H1 (cell line): Measurements from ENCODE around the gene AP5S1. TPM values are rescaled to one million over a fixed set of nuclear protein-coding genes. Genes with fewer than 3 reads are reported as not detected.
"Not testable (repeated sequence)": the region's sequence is repeated elsewhere in the genome, so short reads cannot be mapped to it uniquely, and the experiment has no call there.

Experiments used
- CTCF ChIA-PET: fragments of 300-600 bp; sonication (Branson Sonifier 250); formaldehyde crosslinking; loops from one replicate; lab custom pipeline; 2021; ENCODE audit not compliant: partially characterized antibody; lab: Charles Lee
- POLR2A ChIA-PET: fragments of 300-600 bp; sonication (Branson Sonifier 250); formaldehyde crosslinking; loops from one replicate; lab custom pipeline; 2021; ENCODE audit warnings: inconsistent platforms; ENCODE audit not compliant: partially characterized antibody; lab: Charles Lee
- DNase-seq, 2 experiments: peaks; one replicate each; pipeline versions ENCODE4 v3.0.0 to v3.0.0-alpha.2; 2010 to 2022; ENCODE audit warnings: low spot score in 2 of 2, low read depth in 1 of 2, mixed read lengths in 1 of 2
- FAIRE-seq: peaks from 2 replicates; lab custom pipeline; 2011; peaks lifted over from hg19 to GRCh38; lab: Jason Lieb, UNC
- H2AFZ ChIP-seq: 2 replicates; pipeline ENCODE4 v1.8.1; 2012; ENCODE audit warnings: low read length, inconsistent platforms
- H2AK5ac ChIP-seq: 2 replicates; pipeline ENCODE4 v1.6.1; 2013; ENCODE audit warnings: low read depth, low read length
- H2BK120ac ChIP-seq: replicated peaks from 2 replicates; pipeline ENCODE3; 2013; ENCODE audit warnings: low read depth, low read length, inconsistent platforms
- H2BK12ac ChIP-seq: 2 replicates; pipeline ENCODE4 v1.6.1; 2013; ENCODE audit warnings: low read depth, low read length
- H2BK15ac ChIP-seq: 2 replicates; pipeline ENCODE4 v1.6.1; 2013; ENCODE audit warnings: low read length
- H2BK20ac ChIP-seq: 2 replicates; pipeline ENCODE4 v1.6.1; 2013; ENCODE audit warnings: low read length
- H2BK5ac ChIP-seq: 2 replicates; pipeline ENCODE4 v1.6.1; 2013; ENCODE audit warnings: low read depth, low read length
- H3K14ac ChIP-seq: 2 replicates; pipeline ENCODE4 v1.6.1; 2013; ENCODE audit warnings: inconsistent platforms; ENCODE audit not compliant: insufficient read length
- H3K18ac ChIP-seq: 2 replicates; pipeline ENCODE4 v1.6.1; 2013; ENCODE audit warnings: low read length; ENCODE audit errors: extremely low read depth
- H3K23ac ChIP-seq: 2 replicates; pipeline ENCODE4 v1.6.1; 2013; ENCODE audit warnings: inconsistent platforms; ENCODE audit not compliant: insufficient read length
- H3K23me2 ChIP-seq: 2 replicates; pipeline ENCODE4 v1.6.1; 2013; ENCODE audit warnings: low read depth, low read length
- H3K27ac ChIP-seq: 2 replicates; pipeline ENCODE4 v1.6.1; 2011; ENCODE audit warnings: low read depth, low read length, inconsistent platforms
- H3K27me3 ChIP-seq, 4 experiments: replicated peaks in 1 of 4; 1 replicate in 1 of 4; 2 replicates in 3 of 4; pipeline versions ENCODE4 v1.6.1 to v1.8.1; 2011 to 2013; ENCODE audit warnings: low read length in 3 of 4, mild to moderate bottlenecking in 3 of 4, inconsistent platforms in 2 of 4, mixed read lengths in 2 of 4, moderate library complexity in 1 of 4; ENCODE audit not compliant: control insufficient read depth in 3 of 4, insufficient read depth in 3 of 4; ENCODE audit errors: extremely low read depth in 1 of 4
- H3K36me3 ChIP-seq, 4 experiments: 2 replicates each; pipeline versions ENCODE4 v1.6.1 to v1.8.1; 2011 to 2013; ENCODE audit warnings: mild to moderate bottlenecking in 4 of 4, low read length in 3 of 4, moderate library complexity in 2 of 4, control low read depth in 1 of 4, inconsistent platforms in 1 of 4; ENCODE audit not compliant: insufficient read depth in 4 of 4, control insufficient read depth in 2 of 4
- H3K4ac ChIP-seq: replicated peaks from 2 replicates; pipeline ENCODE3; 2013; ENCODE audit warnings: low read length, low read depth, mixed read lengths, inconsistent platforms; ENCODE audit not compliant: insufficient read length
- H3K4me1 ChIP-seq, 4 experiments: replicated peaks in 1 of 4; 1 replicate in 1 of 4; 2 replicates in 3 of 4; pipeline versions ENCODE4 v1.6.1 to v1.8.1; 2011 to 2013; ENCODE audit warnings: low read length in 3 of 4, inconsistent platforms in 2 of 4, mixed read lengths in 1 of 4; ENCODE audit not compliant: insufficient read depth in 4 of 4, control insufficient read depth in 3 of 4
- H3K4me2 ChIP-seq, 2 experiments: 2 replicates each; pipeline versions ENCODE4 v1.6.1 to v1.8.1; 2011 to 2013; ENCODE audit warnings: low read depth in 2 of 2, low read length in 2 of 2, control low read depth in 1 of 2, inconsistent platforms in 1 of 2, mild to moderate bottlenecking in 1 of 2; ENCODE audit not compliant: insufficient read depth in 1 of 2
- H3K4me3 ChIP-seq, 4 experiments: fragments of 200-600, 300-600 bp in 1 of 4; sonication (generic), shearing (Covaris generic), sonication (Bioruptor Twin) in 1 of 4; 2 replicates each; pipeline versions ENCODE4 v1.5.1 to v1.8.1; 2011 to 2016; ENCODE audit warnings: low read length in 4 of 4, low read depth in 3 of 4, control low read depth in 2 of 4, inconsistent platforms in 2 of 4, mild to moderate bottlenecking in 2 of 4, mixed read lengths in 1 of 4, moderate library complexity in 1 of 4; ENCODE audit not compliant: insufficient read depth in 2 of 4; ENCODE audit errors: extremely low read depth in 1 of 4
- H3K56ac ChIP-seq: replicated peaks from 2 replicates; pipeline ENCODE3; 2013; ENCODE audit warnings: low read depth, mild to moderate bottlenecking, mixed read lengths, low read length, inconsistent platforms; ENCODE audit not compliant: insufficient read length
- H3K79me1 ChIP-seq: 2 replicates; pipeline ENCODE4 v1.6.1; 2013; ENCODE audit warnings: low read depth, low read length, control low read depth
- H3K79me2 ChIP-seq, 2 experiments: 2 replicates each; pipeline versions ENCODE4 v1.6.1 to v1.8.1; 2012 to 2013; ENCODE audit warnings: low read length in 2 of 2, mild to moderate bottlenecking in 2 of 2, inconsistent platforms in 1 of 2; ENCODE audit not compliant: insufficient read depth in 2 of 2, control insufficient read depth in 1 of 2
- H3K9ac ChIP-seq, 4 experiments: replicated peaks in 1 of 4; 1 replicate in 1 of 4; 2 replicates in 3 of 4; pipeline versions ENCODE4 v1.6.1 to v1.8.1; 2011 to 2013; ENCODE audit warnings: low read depth in 3 of 4, low read length in 3 of 4, control low read depth in 2 of 4, mild to moderate bottlenecking in 2 of 4, moderate library complexity in 2 of 4, inconsistent platforms in 1 of 4; ENCODE audit errors: extremely low read depth in 1 of 4
- H3K9me3 ChIP-seq, 2 experiments: 2 replicates each; pipeline versions ENCODE4 v1.6.1 to v1.8.1; 2012 to 2013; ENCODE audit warnings: mild to moderate bottlenecking in 2 of 2, moderate library complexity in 2 of 2, control low read depth in 1 of 2, inconsistent platforms in 1 of 2, low read depth in 1 of 2, low read length in 1 of 2, mixed read lengths in 1 of 2; ENCODE audit not compliant: insufficient read depth in 2 of 2
- H4K20me1 ChIP-seq, 2 experiments: replicated peaks in 1 of 2; 2 replicates each; pipeline versions ENCODE3 to v1.8.1; 2011 to 2013; ENCODE audit warnings: inconsistent platforms in 2 of 2, low read length in 2 of 2, mild to moderate bottlenecking in 1 of 2; ENCODE audit not compliant: insufficient read depth in 2 of 2, control insufficient read depth in 1 of 2
- H4K5ac ChIP-seq: 2 replicates; pipeline ENCODE4 v1.6.1; 2013; ENCODE audit warnings: low read length, low read depth, mixed read lengths, inconsistent platforms; ENCODE audit not compliant: insufficient read length
- H4K8ac ChIP-seq: 2 replicates; pipeline ENCODE4 v1.8.0; 2013; ENCODE audit warnings: mild to moderate bottlenecking, moderate library complexity, low read length, inconsistent platforms; ENCODE audit not compliant: insufficient read depth; ENCODE audit errors: extremely low read depth
- H4K91ac ChIP-seq: replicated peaks from 2 replicates; pipeline ENCODE3; 2013; ENCODE audit warnings: low read length, mixed read lengths, inconsistent platforms; ENCODE audit not compliant: insufficient read length
- WGBS, 2 experiments: shearing (Covaris generic) in 1 of 2; methylation state at CpG; one replicate each; pipeline versions ENCODE4 v1.1.6 to v1.1.7; 2013 to 2015; ENCODE audit warnings: low lambda C conversion rate in 2 of 2, mixed read lengths in 2 of 2, inconsistent platforms in 1 of 2, low coverage in 1 of 2, missing lambda C conversion rate in 1 of 2; ENCODE audit not compliant: insufficient replicate concordance in 2 of 2, insufficient coverage in 1 of 2, insufficient read length in 1 of 2; ENCODE audit errors: extremely low coverage in 1 of 2, missing lambda C conversion rate in 1 of 2; 5-methylcytosine and 5-hydroxymethylcytosine counted together
- polyA plus RNA-seq, 7 experiments: library from polyadenylated mRNA; depleted of rRNA in 3 of 7; stranded (reverse) in 5 of 7; unstranded in 2 of 7; fragments of >200 nt in 5 of 7; fragments of 200-250 nt in 2 of 7; gene quantifications; 1 replicate in 5 of 7; 2 replicates in 1 of 7; 4 replicates in 1 of 7; pipeline versions ENCODE4 v1.2.1 to v1.2.3, GENCODE V29; 2011 to 2013; ENCODE audit warnings: missing spikeins in 2 of 7, mixed read lengths in 2 of 7
- total RNA-seq: library from RNA; stranded (reverse); fragmentation: NEBNext Ultra II Directional; extraction: Animal tissue kit (Norgen Biotek cat#: 25700); gene quantifications from 2 replicates; pipeline ENCODE4 v1.2.1, GENCODE V29; 2021

The AP5S1 gene
- total and polyA plus RNA-seq, 2 of the 8 experiments (the other 6 are each of a cell fraction or from before 2014, with no cell fraction given), result 3.3 to 3.7 TPM

DNA sequence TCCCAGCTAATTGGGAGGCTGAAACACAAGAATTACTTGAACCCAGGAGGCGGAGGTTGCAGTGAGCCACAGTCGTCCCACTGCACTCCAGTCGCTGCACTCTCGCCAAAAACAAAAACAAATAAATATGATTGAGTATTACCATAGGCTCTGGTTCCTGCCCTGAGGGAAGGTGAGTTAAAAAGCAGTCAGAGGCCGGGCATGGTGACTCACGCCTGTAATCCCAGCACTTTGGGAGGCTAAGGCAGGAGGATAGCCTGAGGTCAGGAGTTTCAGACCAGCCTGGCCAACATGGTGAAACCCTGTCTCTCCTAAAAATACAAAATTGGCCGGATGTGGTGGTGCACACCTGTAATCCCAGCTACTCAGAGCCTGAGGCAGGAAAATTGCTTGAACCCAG lies 19.9 kb downstream of the AP5S1 start:
- DNase-seq, H2AFZ ChIP-seq, H2AK5ac ChIP-seq, H3K23me2 ChIP-seq, H2BK120ac ChIP-seq, H4K20me1 ChIP-seq, H3K4me1 ChIP-seq, H2BK15ac ChIP-seq, H3K4me2 ChIP-seq, H3K9me3 ChIP-seq, H3K27me3 ChIP-seq, H3K4me3 ChIP-seq, H2BK5ac ChIP-seq, H3K18ac ChIP-seq, H3K79me1 ChIP-seq, H4K91ac ChIP-seq, H3K36me3 ChIP-seq, H2BK12ac ChIP-seq, H4K8ac ChIP-seq, H3K23ac ChIP-seq, H3K56ac ChIP-seq, H2BK20ac ChIP-seq, H3K79me2 ChIP-seq, H3K14ac ChIP-seq, POLR2A ChIA-PET, H3K9ac ChIP-seq, FAIRE-seq, H3K4ac ChIP-seq, H4K5ac ChIP-seq, H3K27ac ChIP-seq: not testable (repeated sequence)
- CTCF ChIA-PET, result interaction anchor here (0.7 to 1.2 kb wide), 2 partner anchors 15 to 58 kb away, joined by 3 to 5 read pairs; no protein-coding TSS in a partner anchor
- WGBS, 2 experiments, result 97% methylated on average over 7 of the region's 7 CpGs; no CpG with 5 or more reads in 1 of the 2 experiments
